ENCODE data around the gene AGMO.

GRCh38 chr7:15457990-15458955 is 103.5 kb downstream of the AGMO start:
- TF ChIP-seq, protein P1, sequence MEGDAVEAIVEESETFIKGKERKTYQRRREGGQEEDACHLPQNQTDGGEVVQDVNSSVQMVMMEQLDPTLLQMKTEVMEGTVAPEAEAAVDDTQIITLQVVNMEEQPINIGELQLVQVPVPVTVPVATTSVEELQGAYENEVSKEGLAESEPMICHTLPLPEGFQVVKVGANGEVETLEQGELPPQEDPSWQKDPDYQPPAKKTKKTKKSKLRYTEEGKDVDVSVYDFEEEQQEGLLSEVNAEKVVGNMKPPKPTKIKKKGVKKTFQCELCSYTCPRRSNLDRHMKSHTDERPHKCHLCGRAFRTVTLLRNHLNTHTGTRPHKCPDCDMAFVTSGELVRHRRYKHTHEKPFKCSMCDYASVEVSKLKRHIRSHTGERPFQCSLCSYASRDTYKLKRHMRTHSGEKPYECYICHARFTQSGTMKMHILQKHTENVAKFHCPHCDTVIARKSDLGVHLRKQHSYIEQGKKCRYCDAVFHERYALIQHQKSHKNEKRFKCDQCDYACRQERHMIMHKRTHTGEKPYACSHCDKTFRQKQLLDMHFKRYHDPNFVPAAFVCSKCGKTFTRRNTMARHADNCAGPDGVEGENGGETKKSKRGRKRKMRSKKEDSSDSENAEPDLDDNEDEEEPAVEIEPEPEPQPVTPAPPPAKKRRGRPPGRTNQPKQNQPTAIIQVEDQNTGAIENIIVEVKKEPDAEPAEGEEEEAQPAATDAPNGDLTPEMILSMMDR (IDR thresholded peaks at IDR 0.05; ENCODE audit: low read depth, low read length): no peak
- no peak for TF ChIP-seq EZH2phosphoT487 (IDR thresholded peaks at IDR 0.05; ENCODE audit: low read depth)

All from OCI-LY3 (cell line).